ENCODE data around the gene CLIC3.

DNA sequence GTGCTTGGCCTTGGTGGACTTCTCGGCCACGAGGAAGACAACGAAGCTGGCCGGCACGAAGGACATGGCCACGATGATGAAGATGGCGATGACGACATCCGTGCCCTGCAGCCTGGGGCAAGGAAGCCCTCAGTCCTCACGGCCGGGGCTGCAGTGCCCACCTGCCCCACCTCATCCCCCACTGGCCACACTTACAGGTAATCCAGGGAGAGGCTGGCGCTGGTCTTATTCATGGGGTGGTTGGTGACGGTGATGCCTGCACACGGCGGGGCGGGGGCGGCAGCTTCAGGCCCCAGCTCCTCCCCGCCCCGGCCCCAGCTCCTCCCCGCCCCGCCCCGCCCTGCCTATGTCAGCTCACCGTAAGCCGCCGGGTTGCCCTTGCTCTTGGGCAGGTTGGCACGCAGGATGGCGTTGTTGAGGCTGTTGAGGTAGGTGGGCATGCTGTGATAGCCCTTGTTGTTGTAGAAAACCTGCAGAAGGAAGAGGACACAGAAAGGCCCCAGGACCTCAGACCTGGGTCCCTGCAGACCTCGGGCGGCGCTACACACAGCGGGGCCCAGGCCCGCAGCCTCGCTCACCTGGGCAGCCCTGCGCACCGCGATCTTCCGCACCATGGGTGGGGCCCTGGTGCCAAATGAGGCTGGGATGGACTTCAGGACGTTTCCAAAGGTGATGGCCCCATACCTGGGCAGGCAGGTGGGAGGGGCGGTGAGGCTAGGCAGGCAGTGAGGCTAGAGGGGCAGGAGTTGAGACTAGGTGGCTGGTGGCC lies 15.7 kb upstream of the CLIC3 start:
- no peak for TF ChIP-seq EZH2 (optimal IDR thresholded peaks at IDR 0.05; ENCODE audit: low read depth, low read length)
- TF ChIP-seq, protein P1, sequence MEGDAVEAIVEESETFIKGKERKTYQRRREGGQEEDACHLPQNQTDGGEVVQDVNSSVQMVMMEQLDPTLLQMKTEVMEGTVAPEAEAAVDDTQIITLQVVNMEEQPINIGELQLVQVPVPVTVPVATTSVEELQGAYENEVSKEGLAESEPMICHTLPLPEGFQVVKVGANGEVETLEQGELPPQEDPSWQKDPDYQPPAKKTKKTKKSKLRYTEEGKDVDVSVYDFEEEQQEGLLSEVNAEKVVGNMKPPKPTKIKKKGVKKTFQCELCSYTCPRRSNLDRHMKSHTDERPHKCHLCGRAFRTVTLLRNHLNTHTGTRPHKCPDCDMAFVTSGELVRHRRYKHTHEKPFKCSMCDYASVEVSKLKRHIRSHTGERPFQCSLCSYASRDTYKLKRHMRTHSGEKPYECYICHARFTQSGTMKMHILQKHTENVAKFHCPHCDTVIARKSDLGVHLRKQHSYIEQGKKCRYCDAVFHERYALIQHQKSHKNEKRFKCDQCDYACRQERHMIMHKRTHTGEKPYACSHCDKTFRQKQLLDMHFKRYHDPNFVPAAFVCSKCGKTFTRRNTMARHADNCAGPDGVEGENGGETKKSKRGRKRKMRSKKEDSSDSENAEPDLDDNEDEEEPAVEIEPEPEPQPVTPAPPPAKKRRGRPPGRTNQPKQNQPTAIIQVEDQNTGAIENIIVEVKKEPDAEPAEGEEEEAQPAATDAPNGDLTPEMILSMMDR (IDR thresholded peaks at IDR 0.05; ENCODE audit: low read length), result no peak
